GM23338 (cell line): ENCODE data around the gene MLLT1. TPM values are rescaled to one million over a fixed set of nuclear protein-coding genes. Genes with fewer than 3 reads are reported as not detected.
A peak's percentile ranks its signal among the peaks of the same experiment; 100 is the strongest.

Experiments used
- ATAC-seq: fragments of 200-7000 bp; cut with Tn5 transposase; 3 replicates; pipeline ENCODE4 v1.9.1; 2020
- DNase-seq: peaks from one replicate; pipeline ENCODE4 v3.0.0-alpha.2; 2015; ENCODE audit warnings: low spot score
- H2AFZ ChIP-seq: fragments of 200-600 bp; sonication (generic); 2 replicates; pipeline ENCODE4 v1.8.0; 2016; ENCODE audit warnings: antibody characterized with exemption, mild to moderate bottlenecking, moderate library complexity
- H3F3A ChIP-seq: fragments of 200-600 bp; sonication (generic); replicated peaks from 2 replicates; pipeline ENCODE4 v1.8.0; 2017; ENCODE audit warnings: antibody characterized with exemption, mixed run types, low read depth
- H3K27ac ChIP-seq: fragments of 200-600 bp; sonication (generic); 2 replicates; pipeline ENCODE4 v1.6.1; 2016; ENCODE audit warnings: low read depth
- H3K27me3 ChIP-seq: fragments of 200-600 bp; sonication (generic); 2 replicates; pipeline ENCODE4 v1.8.0; 2016; ENCODE audit warnings: mild to moderate bottlenecking, mixed run types, moderate library complexity; ENCODE audit not compliant: insufficient read depth
- H3K36me3 ChIP-seq: fragments of 200-600 bp; sonication (generic); 2 replicates; pipeline ENCODE4 v1.8.0; 2016; ENCODE audit warnings: mild to moderate bottlenecking; ENCODE audit not compliant: insufficient read depth
- H3K4me1 ChIP-seq: fragments of 200-600 bp; sonication (generic); 2 replicates; pipeline ENCODE4 v1.8.0; 2016; ENCODE audit warnings: mild to moderate bottlenecking, moderate library complexity; ENCODE audit not compliant: insufficient read depth
- H3K4me2 ChIP-seq: fragments of 200-600 bp; sonication (generic); 2 replicates; pipeline ENCODE4 v1.7.1; 2017; ENCODE audit warnings: mixed run types
- H3K4me3 ChIP-seq: fragments of 200-600 bp; sonication (generic); 2 replicates; pipeline ENCODE4 v1.6.1; 2016; ENCODE audit warnings: mixed run types
- H3K79me2 ChIP-seq: fragments of 200-600 bp; sonication (generic); replicated peaks from 2 replicates; pipeline ENCODE4 v1.8.0; 2017; ENCODE audit warnings: mild to moderate bottlenecking; ENCODE audit not compliant: insufficient read depth
- H3K9me2 ChIP-seq: fragments of 200-600 bp; sonication (generic); 2 replicates; pipeline ENCODE4 v1.8.0; 2017; ENCODE audit not compliant: insufficient read depth
- H4K20me1 ChIP-seq: fragments of 200-600 bp; sonication (generic); replicated peaks from 2 replicates; pipeline ENCODE4 v1.8.0; 2017; ENCODE audit warnings: mild to moderate bottlenecking; ENCODE audit not compliant: insufficient read depth
- H3K27ac Mint-ChIP-seq: 2 replicates; pipeline ENCODE4 v1.8.0; 2020; ENCODE audit warnings: inconsistent platforms, mild to moderate bottlenecking, moderate library complexity, mixed read lengths
- H3K27me3 Mint-ChIP-seq: 3 replicates; pipeline ENCODE4 v1.8.0; 2022; ENCODE audit warnings: low read depth, mild to moderate bottlenecking, moderate library complexity, mixed read lengths, inconsistent platforms; ENCODE audit not compliant: insufficient read depth, poor library complexity
- H3K36me3 Mint-ChIP-seq: 3 replicates; pipeline ENCODE4 v1.8.0; 2021; ENCODE audit warnings: low read depth, mild to moderate bottlenecking, inconsistent platforms, moderate library complexity, mixed read lengths
- H3K4me1 Mint-ChIP-seq: 3 replicates; pipeline ENCODE4 v1.8.0; 2020; ENCODE audit warnings: mild to moderate bottlenecking, inconsistent platforms, mixed read lengths
- H3K4me3 Mint-ChIP-seq: 3 replicates; pipeline ENCODE4 v1.8.0; 2021; ENCODE audit warnings: moderate library complexity, mild to moderate bottlenecking, inconsistent platforms, mixed read lengths
- H3K9me3 Mint-ChIP-seq: 3 replicates; pipeline ENCODE4 v1.8.0; 2020; ENCODE audit warnings: moderate library complexity, mild to moderate bottlenecking, inconsistent platforms, mixed read lengths
- CTCF ChIP-seq, 2 experiments: fragments of 200-600 bp in 1 of 2; sonication (generic) in 1 of 2; conservative IDR thresholded peaks; 2 replicates each; pipeline versions ENCODE4 v1.5.1 to v1.6.1; 2016 to 2017; ENCODE audit warnings: antibody characterized with exemption in 2 of 2, low read depth in 2 of 2, mild to moderate bottlenecking in 2 of 2, moderate library complexity in 1 of 2
- ETS1 ChIP-seq: IDR thresholded peaks from 2 replicates; pipeline ENCODE4 v1.6.1; 2016; ENCODE audit warnings: antibody characterized with exemption
- JUNB ChIP-seq: IDR thresholded peaks from one replicate; pipeline ENCODE4 v1.6.1; 2016; ENCODE audit warnings: antibody characterized with exemption; ENCODE audit not compliant: unreplicated experiment
- REST ChIP-seq: IDR thresholded peaks from one replicate; pipeline ENCODE4 v1.6.1; 2018; ENCODE audit warnings: antibody characterized with exemption; ENCODE audit not compliant: unreplicated experiment
- ZNF331 ChIP-seq: fragments of 250-450 bp; sonication (Bioruptor Pico); IDR thresholded peaks from 2 replicates; pipeline ENCODE4 v1.5.0; 2020; ENCODE audit warnings: low read depth, mild to moderate bottlenecking, moderate library complexity
- ZNF462 ChIP-seq: fragments of 250-450 bp; sonication (Bioruptor Pico); IDR thresholded peaks from 2 replicates; pipeline ENCODE4 v1.5.0; 2020; ENCODE audit warnings: mild to moderate bottlenecking, moderate library complexity
- polyA plus RNA-seq: library from polyadenylated mRNA; unstranded; fragments of >200 nt; fragmentation: Nextera tagmentation; extraction: Ambion mirVana; gene quantifications from 2 replicates; pipeline ENCODE4 v1.2.1, GENCODE V29; 2016
- total RNA-seq: library from RNA; depleted of rRNA; stranded (reverse); fragments of >200 nt; shearing (Covaris generic); gene quantifications from 2 replicates; pipeline ENCODE4 v1.2.3, GENCODE V29; 2014

The MLLT1 gene
- total and polyA plus RNA-seq, 2 experiments from 2014 or later: 17.8 to 23.4 TPM

GRCh38 chr19:6312018-6312417 lies 32.2 kb upstream of the MLLT1 start:
- TF ChIP-seq CTCF (conservative IDR thresholded peaks at IDR 0.05; ENCODE audit: low read depth in 2 of 2): peak; percentile 35 to 79; a peak in 3 of 4 replicates
- TF ChIP-seq ETS1: no peak
- TF ChIP-seq ZNF331: no peak
- Histone ChIP-seq H3K36me3 (no peaks in the 10 kb centered on the region), H3K9me2 (no peaks in the 10 kb centered on the region), H3K27ac (no peak overlapping the region), H3K4me3 (no peak overlapping the region), H3K4me2 (no peak overlapping the region), H3F3A (no peaks in the 10 kb centered on the region), H2AFZ (no peak overlapping the region), H4K20me1 (no peaks in the 10 kb centered on the region), H3K79me2 (no peaks in the 10 kb centered on the region), H3K4me1 (no peaks in the 10 kb centered on the region), H3K27me3 (no peaks in the 10 kb centered on the region)
- Mint-ChIP-seq H3K27ac (no peak overlapping the region), H3K27me3 (peaks cover 5% of the 10 kb centered on the region), H3K9me3 (peaks cover 89% of the 10 kb centered on the region), H3K4me1 (no peaks in the 10 kb centered on the region), H3K4me3 (no peak overlapping the region), H3K36me3 (peaks cover 13% of the 10 kb centered on the region; the same call in 2 of the 3 replicates)
- DNase-seq (peak; percentile 44), ATAC-seq (no peak)

- Histone ChIP-seq H3K4me2 (no peak overlapping the region), H3K79me2 (no peaks in the 10 kb centered on the region), H3K27ac (no peak overlapping the region), H3K4me1 (no peaks in the 10 kb centered on the region), H2AFZ (no peak overlapping the region), H3K27me3 (no peaks in the 10 kb centered on the region), H3F3A (no peaks in the 10 kb centered on the region), H4K20me1 (no peaks in the 10 kb centered on the region), H3K9me2 (no peaks in the 10 kb centered on the region), H3K36me3 (no peaks in the 10 kb centered on the region), H3K4me3 (no peak overlapping the region)
- peaks cover 89% of the 10 kb centered on the region for H3K9me3 Mint-ChIP-seq
- no peak overlapping the region for H3K4me3 Mint-ChIP-seq
- H3K4me1 Mint-ChIP-seq: no peaks in the 10 kb centered on the region
- peaks cover 17% of the 10 kb centered on the region for H3K36me3 Mint-ChIP-seq
- H3K27ac Mint-ChIP-seq: no peak overlapping the region
- peaks cover 6% of the 10 kb centered on the region for H3K27me3 Mint-ChIP-seq
- ATAC-seq: no peak
- DNase-seq: no peak
- TF ChIP-seq ZNF462 (CRISPR knock-in tag): no peak
- no peak for TF ChIP-seq ETS1
- no peak for TF ChIP-seq JUNB
- TF ChIP-seq REST: no peak
Observed at GRCh38 chr19:6298413-6298812, 18.6 kb upstream of the MLLT1 start.
